Measurements from ENCODE around the gene SYT8. TPM values are rescaled to one million over a fixed set of nuclear protein-coding genes. Genes with fewer than 3 reads are reported as not detected.

The SYT8 gene
- total RNA-seq, 1 experiment from 2014 or later = 7.8 TPM

DNA sequence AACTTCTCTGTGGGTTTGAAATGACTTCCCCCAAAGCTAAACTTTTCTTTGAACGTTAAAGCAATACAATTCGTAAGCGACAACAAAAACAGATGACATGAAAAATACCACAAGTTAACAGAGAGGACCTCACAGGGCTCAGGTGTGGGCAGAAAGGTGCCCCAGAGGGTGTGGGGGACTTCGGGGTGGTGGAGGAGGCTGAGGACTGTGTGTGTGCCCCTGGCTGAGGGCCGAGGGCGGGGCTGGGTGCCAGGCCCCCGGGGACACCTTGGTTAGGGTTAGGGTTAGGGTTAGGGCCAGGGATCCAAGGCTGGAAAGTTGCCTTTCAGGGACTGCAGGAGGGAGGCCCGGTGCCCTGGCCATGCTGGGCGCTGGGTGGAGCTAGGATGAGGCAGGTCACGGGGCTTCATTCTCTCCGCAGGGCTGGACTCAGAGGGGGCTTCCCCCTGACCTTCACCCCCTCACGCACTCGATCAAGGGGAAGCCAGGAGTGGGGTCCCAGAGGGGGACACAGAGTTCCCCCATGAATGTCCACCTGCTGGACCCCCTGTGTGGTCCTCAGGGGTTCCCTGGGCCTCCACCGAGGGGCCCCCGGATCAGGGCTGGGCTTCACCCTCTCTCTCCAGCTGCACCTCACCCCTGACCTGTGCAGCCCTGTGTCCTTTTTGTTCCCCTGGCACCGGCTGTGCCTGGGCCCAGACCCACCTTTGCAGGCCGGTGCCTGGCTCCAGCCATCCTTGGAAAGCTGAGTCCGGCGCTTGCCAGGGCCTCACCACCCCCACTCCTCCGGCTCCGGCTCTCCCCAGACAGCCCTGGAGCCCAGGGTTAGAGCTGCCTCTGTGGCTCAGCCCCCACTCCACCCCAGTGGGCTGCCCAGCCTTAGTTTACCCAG lies 11.0 kb downstream of the SYT8 start:
- Histone ChIP-seq H3K9me3 (ENCODE audit: low read length) (no peaks in the 10 kb centered on the region), H3K36me3 (ENCODE audit: low read depth, low read length) (no peaks in the 10 kb centered on the region), H3K9ac (ENCODE audit: low read length) (no peak overlapping the region), H3K9me2 (replicated peaks; ENCODE audit: low read length) (no peaks in the 10 kb centered on the region), H3K4me3 (ENCODE audit: low read length) (no peak overlapping the region), H3K27ac (ENCODE audit: low read length) (no peak overlapping the region), H4K20me1 (ENCODE audit: low read length) (no peaks in the 10 kb centered on the region), H2AFZ (ENCODE audit: low read length) (no peak overlapping the region), H3F3A (ENCODE audit: low read length, unreplicated experiment) (no peaks in the 10 kb centered on the region), H3K4me2 (ENCODE audit: low read length) (no peak overlapping the region), H3K27me3 (ENCODE audit: low read length) (no peaks in the 10 kb centered on the region), H3K79me2 (ENCODE audit: low read length) (no peaks in the 10 kb centered on the region), H3K4me1 (ENCODE audit: insufficient read depth, low read length) (no peaks in the 10 kb centered on the region)
- ChIA-PET CTCF (no interaction called here), POLR2A (ENCODE audit: unreplicated experiment) (no interaction called here)
- DNase-seq (no peak), ATAC-seq (no peak)
- intact Hi-C loops (cut with micrococcal nuclease) = no loop called here
- BruUV-seq (replicated peaks) = no TSS peak
- TF ChIP-seq CTCF (conservative IDR thresholded peaks at IDR 0.05; ENCODE audit: low read depth, low read length) = no peak
- no peak for TF ChIP-seq EZH2phosphoT487 (IDR thresholded peaks at IDR 0.05; ENCODE audit: borderline replicate concordance, low read length)
- TF ChIP-seq EZH2 (IDR thresholded peaks at IDR 0.05; ENCODE audit: low read length, unreplicated experiment) = no peak

GRCh38 chr11:1846453-1846932 lies 11.7 kb downstream of the SYT8 start:
- no TSS peak for BruUV-seq (replicated peaks)
- no peak overlapping the region for H3K4me2 ChIP-seq (ENCODE audit: low read length)
- ATAC-seq = no peak
- H3K9ac ChIP-seq (ENCODE audit: low read length) = no peak overlapping the region
- ChIA-PET CTCF (no interaction called here), POLR2A (ENCODE audit: unreplicated experiment) (no interaction called here)
- H3K36me3 ChIP-seq (ENCODE audit: low read depth, low read length) = no peaks in the 10 kb centered on the region
- no peaks in the 10 kb centered on the region for H3K27me3 ChIP-seq (ENCODE audit: low read length)
- intact Hi-C loops (cut with micrococcal nuclease) = no loop called here
- no peaks in the 10 kb centered on the region for H3K9me2 ChIP-seq (replicated peaks; ENCODE audit: low read length)
- H3F3A ChIP-seq (ENCODE audit: low read length, unreplicated experiment) = no peaks in the 10 kb centered on the region
- H3K27ac ChIP-seq (ENCODE audit: low read length) = no peak overlapping the region
- no peak for DNase-seq
- no peak for TF ChIP-seq EZH2 (IDR thresholded peaks at IDR 0.05; ENCODE audit: low read length, unreplicated experiment)
- no peak for TF ChIP-seq EZH2phosphoT487 (IDR thresholded peaks at IDR 0.05; ENCODE audit: borderline replicate concordance, low read length)
- TF ChIP-seq CTCF (conservative IDR thresholded peaks at IDR 0.05; ENCODE audit: low read depth, low read length) = no peak
- H3K4me3 ChIP-seq (ENCODE audit: low read length) = no peak overlapping the region
- H3K9me3 ChIP-seq (ENCODE audit: low read length) = no peaks in the 10 kb centered on the region
- H4K20me1 ChIP-seq (ENCODE audit: low read length) = no peaks in the 10 kb centered on the region
- no peak overlapping the region for H2AFZ ChIP-seq (ENCODE audit: low read length)
- no peaks in the 10 kb centered on the region for H3K79me2 ChIP-seq (ENCODE audit: low read length)
- no peaks in the 10 kb centered on the region for H3K4me1 ChIP-seq (ENCODE audit: insufficient read depth, low read length)

All from PC-3 (cell line).